ENCODE results near the gene UBAP2. TPM values are rescaled to one million over a fixed set of nuclear protein-coding genes. Genes with fewer than 3 reads are reported as not detected.

Gene UBAP2, protein sequence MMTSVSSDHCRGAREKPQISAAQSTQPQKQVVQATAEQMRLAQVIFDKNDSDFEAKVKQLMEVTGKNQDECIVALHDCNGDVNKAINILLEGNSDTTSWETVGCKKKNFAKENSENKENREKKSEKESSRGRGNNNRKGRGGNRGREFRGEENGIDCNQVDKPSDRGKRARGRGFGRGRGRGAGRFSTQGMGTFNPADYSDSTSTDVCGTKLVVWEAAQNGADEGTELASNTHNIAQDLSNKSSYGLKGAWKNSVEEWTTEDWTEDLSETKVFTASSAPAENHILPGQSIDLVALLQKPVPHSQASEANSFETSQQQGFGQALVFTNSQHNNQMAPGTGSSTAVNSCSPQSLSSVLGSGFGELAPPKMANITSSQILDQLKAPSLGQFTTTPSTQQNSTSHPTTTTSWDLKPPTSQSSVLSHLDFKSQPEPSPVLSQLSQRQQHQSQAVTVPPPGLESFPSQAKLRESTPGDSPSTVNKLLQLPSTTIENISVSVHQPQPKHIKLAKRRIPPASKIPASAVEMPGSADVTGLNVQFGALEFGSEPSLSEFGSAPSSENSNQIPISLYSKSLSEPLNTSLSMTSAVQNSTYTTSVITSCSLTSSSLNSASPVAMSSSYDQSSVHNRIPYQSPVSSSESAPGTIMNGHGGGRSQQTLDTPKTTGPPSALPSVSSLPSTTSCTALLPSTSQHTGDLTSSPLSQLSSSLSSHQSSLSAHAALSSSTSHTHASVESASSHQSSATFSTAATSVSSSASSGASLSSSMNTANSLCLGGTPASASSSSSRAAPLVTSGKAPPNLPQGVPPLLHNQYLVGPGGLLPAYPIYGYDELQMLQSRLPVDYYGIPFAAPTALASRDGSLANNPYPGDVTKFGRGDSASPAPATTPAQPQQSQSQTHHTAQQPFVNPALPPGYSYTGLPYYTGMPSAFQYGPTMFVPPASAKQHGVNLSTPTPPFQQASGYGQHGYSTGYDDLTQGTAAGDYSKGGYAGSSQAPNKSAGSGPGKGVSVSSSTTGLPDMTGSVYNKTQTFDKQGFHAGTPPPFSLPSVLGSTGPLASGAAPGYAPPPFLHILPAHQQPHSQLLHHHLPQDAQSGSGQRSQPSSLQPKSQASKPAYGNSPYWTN
- 33.7 TPM for total RNA-seq

DNA sequence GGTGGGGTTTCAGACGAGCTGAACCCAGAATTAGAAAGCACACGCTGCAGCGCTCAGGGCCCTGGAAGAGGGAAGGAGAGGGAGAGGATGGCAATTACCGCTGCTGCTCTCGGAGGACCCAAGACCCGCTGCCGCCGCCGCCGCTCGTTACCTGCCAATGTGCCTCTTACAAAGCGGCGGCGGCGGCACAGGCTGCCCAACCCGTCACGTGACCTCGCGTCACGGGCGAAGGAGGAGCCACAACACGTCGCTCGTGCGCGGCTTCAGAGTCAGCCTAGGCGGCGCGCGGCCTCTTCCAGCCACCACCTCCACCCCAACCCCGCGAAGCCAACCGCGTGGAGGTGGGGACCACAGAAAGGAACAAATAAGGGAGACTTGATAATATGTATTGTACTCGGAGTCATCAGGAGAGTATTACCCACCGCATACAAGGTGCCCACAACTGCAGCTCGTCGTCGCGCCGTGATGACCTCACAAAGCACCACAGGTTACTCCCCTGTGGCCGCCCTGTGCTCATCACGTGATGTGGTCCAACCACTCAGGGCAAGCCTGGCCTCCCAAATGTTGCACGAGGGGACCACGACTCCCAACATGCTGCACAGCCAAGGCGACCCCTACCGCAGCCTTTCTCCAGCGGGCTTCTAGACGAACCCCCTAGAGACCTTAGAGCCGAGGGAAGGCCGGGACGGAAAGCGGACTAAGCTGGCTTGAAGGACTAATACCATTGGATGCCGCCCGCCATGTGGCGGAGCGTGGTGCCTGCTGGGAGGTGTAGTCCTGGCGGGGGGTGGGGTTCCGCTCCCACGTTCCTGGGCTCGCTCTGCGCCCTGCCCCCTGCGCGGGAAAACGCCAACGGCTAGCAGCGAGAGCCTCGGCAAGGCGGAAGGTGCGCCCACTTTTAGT lies at the start of gene UBAP2:
TSS of gene UBAP2 (minus strand) at position 161 of the 903 bp plus-strand sequence. CDS start 31,739 bp downstream, outside the sequence.
- peak; percentile 98 for DNase-seq (ENCODE audit: low read depth in 2 of 3, low spot score in 2 of 3)

GRCh38 chr9:34098307-34098706 lies 49.6 kb upstream of the UBAP2 start:
- no peak for DNase-seq (ENCODE audit: low read depth in 2 of 3, low spot score in 2 of 3)

GRCh38 chr9:34097865-34098264 lies 49.2 kb upstream of the UBAP2 start:
- DNase-seq (ENCODE audit: low read depth in 2 of 3, low spot score in 2 of 3): no peak

DNA sequence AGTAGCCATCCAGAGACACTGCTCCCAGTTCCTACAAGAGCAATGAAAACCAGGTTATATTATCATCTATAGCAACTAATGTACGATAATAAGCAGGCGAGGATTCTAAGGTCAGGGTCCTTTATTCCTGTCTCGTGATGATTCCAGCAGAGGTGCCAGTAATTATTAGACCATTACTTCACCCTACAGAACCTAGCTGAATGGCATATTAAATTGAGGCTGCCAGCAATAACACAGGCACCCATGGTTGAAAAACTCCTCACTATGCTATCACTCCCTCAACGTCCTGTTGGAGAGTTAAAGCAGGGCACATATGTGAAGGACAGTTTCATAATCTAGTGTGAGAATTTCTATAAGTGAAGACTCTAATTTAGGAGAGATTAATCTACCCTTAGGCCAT lies 48.1 kb upstream of the UBAP2 start:
- DNase-seq (ENCODE audit: low read depth in 2 of 3, low spot score in 2 of 3): no peak

GRCh38 chr9:34093578-34093977 lies 44.9 kb upstream of the UBAP2 start:
- no peak for DNase-seq (ENCODE audit: low read depth in 2 of 3, low spot score in 2 of 3)

- no peak for DNase-seq (ENCODE audit: low read depth in 2 of 3, low spot score in 2 of 3)
These were observed 40.6 kb upstream of the UBAP2 start for GRCh38 chr9:34089311-34089710.

- DNase-seq (ENCODE audit: low read depth in 2 of 3, low spot score in 2 of 3): no peak
These were observed 38.7 kb upstream of the UBAP2 start for GRCh38 chr9:34087370-34087769.

DNA sequence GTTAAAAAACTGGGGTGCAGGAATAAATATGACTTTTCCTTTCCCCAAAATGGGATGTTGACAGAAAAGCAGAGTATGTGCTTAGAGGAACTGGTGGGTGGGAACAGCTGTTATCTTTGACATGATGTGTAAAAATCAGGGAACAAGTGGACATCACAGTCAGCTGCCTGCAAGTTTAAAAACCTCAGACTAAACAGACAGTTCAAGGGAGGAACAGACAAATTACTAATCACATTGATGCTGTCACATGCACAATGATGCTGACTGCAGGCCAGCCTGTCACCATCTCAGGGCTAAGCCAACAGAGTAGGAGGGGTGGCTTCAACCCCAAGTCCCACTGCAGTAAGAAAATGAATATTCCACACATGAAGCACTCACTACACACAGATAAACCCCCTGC lies 38.2 kb upstream of the UBAP2 start:
- no peak for DNase-seq (ENCODE audit: low read depth in 2 of 3, low spot score in 2 of 3)

DNA sequence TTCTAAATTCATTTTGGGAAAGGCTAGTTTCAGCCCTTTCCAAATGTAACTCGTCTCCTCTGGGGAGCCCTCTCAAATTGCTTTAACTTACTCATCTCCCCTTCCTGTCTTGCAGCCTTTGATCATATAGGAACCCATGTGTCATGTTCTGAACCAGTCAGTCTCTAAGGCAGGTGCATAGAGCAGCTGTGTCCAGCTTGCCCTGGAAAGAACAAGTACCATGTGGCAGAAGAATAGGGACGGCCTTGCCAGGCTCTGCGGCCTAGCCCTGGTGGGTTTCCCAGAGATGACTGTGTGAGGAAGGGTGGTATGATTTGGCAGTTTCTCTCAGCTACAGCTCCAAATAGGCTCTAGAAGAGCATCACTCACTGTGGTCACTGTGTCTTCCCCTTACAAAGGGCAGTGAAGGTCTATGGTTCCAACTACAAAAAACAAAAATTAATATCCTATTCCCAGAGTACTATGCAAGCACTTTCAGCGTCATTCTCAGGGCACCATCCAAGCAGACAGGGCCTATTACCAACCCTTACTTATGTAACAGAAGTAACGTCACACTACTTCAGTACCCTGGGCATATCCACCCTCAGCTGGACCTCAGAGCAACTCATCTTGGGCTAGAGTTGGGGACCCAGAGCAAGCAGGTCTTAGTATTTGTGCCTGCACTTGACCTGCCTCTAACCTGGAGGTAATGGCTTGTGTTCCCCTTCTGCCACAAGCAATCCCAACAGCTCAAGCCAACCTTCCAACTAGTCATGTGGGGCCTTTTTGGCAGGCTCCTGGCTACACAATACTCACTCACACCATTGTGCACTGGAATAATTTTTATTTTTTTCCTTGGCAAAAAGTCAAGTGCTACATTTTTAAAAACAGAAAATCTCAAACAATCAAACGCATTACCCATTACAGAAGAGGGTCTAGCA lies 37.2 kb upstream of the UBAP2 start:
- no peak for DNase-seq (ENCODE audit: low read depth in 2 of 3, low spot score in 2 of 3)

- no peak for DNase-seq (ENCODE audit: low read depth in 2 of 3, low spot score in 2 of 3)
These were observed 35.9 kb upstream of the UBAP2 start for GRCh38 chr9:34084562-34084961.

- DNase-seq (ENCODE audit: low read depth in 2 of 3, low spot score in 2 of 3): no peak
These were observed 30.5 kb upstream of the UBAP2 start for GRCh38 chr9:34079181-34079580.

GRCh38 chr9:34072868-34073590 lies 24.3 kb upstream of the UBAP2 start:
- DNase-seq (ENCODE audit: low read depth in 2 of 3, low spot score in 2 of 3): no peak

- no peak for DNase-seq (ENCODE audit: low read depth in 2 of 3, low spot score in 2 of 3)
These were observed 23.7 kb upstream of the UBAP2 start for GRCh38 chr9:34072410-34072809.

- no peak for DNase-seq (ENCODE audit: low read depth in 2 of 3, low spot score in 2 of 3)
These were observed 22.1 kb upstream of the UBAP2 start for GRCh38 chr9:34070606-34071324.

GRCh38 chr9:34069831-34070230 lies 21.1 kb upstream of the UBAP2 start:
- DNase-seq (ENCODE audit: low read depth in 2 of 3, low spot score in 2 of 3): no peak

DNA sequence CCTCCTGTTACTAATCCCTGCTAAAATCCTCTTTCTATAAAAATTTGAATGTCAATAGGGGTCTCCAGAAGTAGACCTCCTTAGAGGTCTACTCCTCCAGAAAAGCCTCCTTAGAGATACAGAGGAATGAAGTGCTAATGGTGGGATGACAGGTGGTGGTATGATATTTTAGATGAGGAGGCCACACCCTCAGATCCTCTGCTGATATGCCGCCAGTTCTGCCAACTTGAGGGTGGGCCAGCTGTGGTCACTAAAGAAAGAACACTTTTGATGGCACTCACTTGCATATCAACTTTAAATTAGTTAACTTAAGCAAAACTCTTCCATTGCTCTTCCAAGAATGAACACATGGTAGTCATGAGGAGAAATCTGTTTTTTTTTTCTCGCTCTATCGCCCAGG lies 16.9 kb upstream of the UBAP2 start:
- DNase-seq (ENCODE audit: low read depth in 2 of 3, low spot score in 2 of 3): no peak

DNA sequence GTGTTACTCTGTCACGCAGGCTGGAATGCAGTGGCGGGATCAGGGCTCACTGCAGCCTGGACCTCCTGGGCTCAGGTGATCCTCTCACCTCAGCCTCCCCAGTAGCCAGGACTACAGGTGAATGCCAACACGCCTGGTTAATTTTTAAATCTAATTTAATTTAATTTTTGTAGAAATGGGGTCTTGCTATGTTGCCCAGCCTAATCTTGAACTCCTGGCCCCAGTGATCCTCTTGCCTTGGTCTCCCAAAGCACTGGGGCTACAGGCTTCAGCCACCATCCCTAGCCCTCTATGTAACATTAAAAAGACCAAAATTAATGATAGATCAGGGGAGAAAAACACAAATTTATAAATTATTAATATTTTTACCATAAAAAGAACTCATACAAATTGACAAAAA lies 11.3 kb upstream of the UBAP2 start:
- no peak for DNase-seq (ENCODE audit: low read depth in 2 of 3, low spot score in 2 of 3)

DNA sequence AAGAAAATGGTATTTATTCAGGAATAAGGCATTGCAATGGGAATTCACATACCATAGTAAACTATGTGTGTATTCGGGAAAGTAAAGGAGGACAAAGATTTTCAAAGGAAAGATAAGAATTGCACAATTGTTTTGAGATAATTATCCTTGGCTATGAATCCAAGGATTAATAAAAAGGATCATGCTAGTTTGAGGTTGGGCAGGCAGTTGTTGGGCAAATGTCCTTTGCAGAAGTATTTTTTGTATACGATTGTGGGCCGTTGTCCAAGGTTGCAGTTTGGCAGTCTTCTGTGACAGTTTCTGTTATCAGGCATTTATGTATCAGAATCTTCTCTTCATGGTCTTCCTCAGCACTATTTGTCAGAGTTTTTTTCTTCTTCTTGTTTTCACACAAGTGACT lies 10.6 kb upstream of the UBAP2 start:
- DNase-seq (ENCODE audit: low read depth in 2 of 3, low spot score in 2 of 3): no peak
